HEK293 (cell line): ENCODE results near the gene BUD23.

Experiments
- GLI2 ChIP-seq: fragments of 450-650 bp; formaldehyde crosslinking; IDR thresholded peaks from 2 replicates; pipeline ENCODE4; 2017; ENCODE audit warnings: missing biosample characterization, missing genetic modification characterization, low read depth, borderline replicate concordance
- GLIS2 ChIP-seq: fragments of 450-650 bp; formaldehyde crosslinking; IDR thresholded peaks from 2 replicates; pipeline ENCODE4 v1.5.1; 2016; ENCODE audit warnings: missing biosample characterization, missing genetic modification characterization
- KLF16 ChIP-seq: fragments of 450-650 bp; formaldehyde crosslinking; IDR thresholded peaks from 2 replicates; pipeline ENCODE4 v1.5.1; 2017; ENCODE audit warnings: missing biosample characterization, missing genetic modification characterization
- KLF9 ChIP-seq: fragments of 450-650 bp; formaldehyde crosslinking; IDR thresholded peaks from 2 replicates; pipeline ENCODE4 v1.5.1; 2016; ENCODE audit warnings: missing biosample characterization, missing genetic modification characterization, low read depth
- MEIS1 ChIP-seq: sonication (generic); formaldehyde crosslinking; IDR thresholded peaks from 2 replicates; pipeline ENCODE4 v1.8.1; 2022; ENCODE audit warnings: missing genetic modification reagents, mild to moderate bottlenecking, borderline replicate concordance
- PATZ1 ChIP-seq: fragments of 450-650 bp; formaldehyde crosslinking; IDR thresholded peaks from 2 replicates; pipeline ENCODE4 v1.5.1; 2016; ENCODE audit warnings: missing biosample characterization, missing genetic modification characterization
- SP7 ChIP-seq: fragments of 450-650 bp; formaldehyde crosslinking; IDR thresholded peaks from 2 replicates; pipeline ENCODE4 v1.5.1; 2016; ENCODE audit warnings: missing biosample characterization, missing genetic modification characterization
- ZBTB21 ChIP-seq: fragments of 450-650 bp; formaldehyde crosslinking; IDR thresholded peaks from 2 replicates; pipeline ENCODE4 v1.5.1; 2017; ENCODE audit warnings: missing biosample characterization, missing genetic modification characterization
- ZNF157 ChIP-seq: fragments of 450-650 bp; formaldehyde crosslinking; IDR thresholded peaks from 2 replicates; pipeline ENCODE4 v1.5.1; 2016; ENCODE audit warnings: missing biosample characterization, missing genetic modification characterization
- ZNF214 ChIP-seq: fragments of 450-650 bp; formaldehyde crosslinking; IDR thresholded peaks from 2 replicates; pipeline ENCODE4 v1.5.1; 2017; ENCODE audit warnings: missing biosample characterization, mild to moderate bottlenecking, missing genetic modification characterization, borderline replicate concordance
- ZNF221 ChIP-seq: fragments of 450-650 bp; formaldehyde crosslinking; IDR thresholded peaks from 2 replicates; pipeline ENCODE4 v1.5.1; 2017; ENCODE audit warnings: missing biosample characterization, missing genetic modification characterization, borderline replicate concordance
- ZNF274 ChIP-seq, 2 experiments: fragments of 200-500 bp in 1 of 2; fragments of 450-650 bp in 1 of 2; sonication (Bioruptor generic) in 1 of 2; formaldehyde crosslinking in 1 of 2; IDR thresholded peaks; 2 replicates each; pipeline versions ENCODE4 v1.5.1 to v1.6.1; 2014 to 2016; ENCODE audit warnings: borderline replicate concordance in 1 of 2, inconsistent platforms in 1 of 2, low read length in 1 of 2, missing biosample characterization in 1 of 2, missing genetic modification characterization in 1 of 2
- ZNF335 ChIP-seq: fragments of 450-650 bp; formaldehyde crosslinking; conservative IDR thresholded peaks from 2 replicates; pipeline ENCODE4 v1.5.1; 2016; ENCODE audit warnings: missing biosample characterization, missing genetic modification characterization
- ZNF391 ChIP-seq: fragments of 450-650 bp; formaldehyde crosslinking; IDR thresholded peaks from 2 replicates; pipeline ENCODE4 v1.5.1; 2016; ENCODE audit warnings: low read depth, missing biosample characterization, missing genetic modification characterization, borderline replicate concordance
- ZNF473 ChIP-seq: fragments of 450-650 bp; formaldehyde crosslinking; IDR thresholded peaks from 2 replicates; pipeline ENCODE4 v1.5.1; 2017; ENCODE audit warnings: missing biosample characterization, missing genetic modification characterization
- ZNF629 ChIP-seq: fragments of 450-650 bp; formaldehyde crosslinking; IDR thresholded peaks from 2 replicates; pipeline ENCODE4 v1.5.1; 2017; ENCODE audit warnings: missing biosample characterization, missing genetic modification characterization
- ZNF692 ChIP-seq: fragments of 450-650 bp; formaldehyde crosslinking; IDR thresholded peaks from 2 replicates; pipeline ENCODE4 v1.5.1; 2016; ENCODE audit warnings: missing biosample characterization, missing genetic modification characterization
- ZNF837 ChIP-seq: fragments of 450-650 bp; formaldehyde crosslinking; IDR thresholded peaks from 2 replicates; pipeline ENCODE4 v1.5.1; 2016; ENCODE audit warnings: missing biosample characterization, missing genetic modification characterization
- TF ChIP-seq, protein P1 (sequence below): fragments of 450-650 bp; formaldehyde crosslinking; IDR thresholded peaks from 2 replicates; pipeline ENCODE4 v1.5.1; 2016; ENCODE audit warnings: missing biosample characterization, missing genetic modification characterization
- TF ChIP-seq, protein P2 (sequence below): fragments of 450-650 bp; IDR thresholded peaks from 2 replicates; pipeline ENCODE4 v1.5.1; 2018; ENCODE audit warnings: missing biosample characterization, mild to moderate bottlenecking, missing genetic modification characterization
- TF ChIP-seq, protein P3 (sequence below): fragments of 450-650 bp; formaldehyde crosslinking; IDR thresholded peaks from 2 replicates; pipeline ENCODE4 v1.5.1; 2016; ENCODE audit warnings: missing biosample characterization, missing genetic modification characterization
- TF ChIP-seq, protein P4 (sequence below): fragments of 450-650 bp; formaldehyde crosslinking; conservative IDR thresholded peaks from 2 replicates; pipeline ENCODE4 v1.5.1; 2016; ENCODE audit warnings: low read depth, missing biosample characterization, missing genetic modification characterization
- TF ChIP-seq, protein P5 (sequence below): fragments of 450-650 bp; formaldehyde crosslinking; IDR thresholded peaks from 2 replicates; pipeline ENCODE4 v1.5.1; 2017; ENCODE audit warnings: missing biosample characterization, missing genetic modification characterization

BUD23 gene

DNA sequence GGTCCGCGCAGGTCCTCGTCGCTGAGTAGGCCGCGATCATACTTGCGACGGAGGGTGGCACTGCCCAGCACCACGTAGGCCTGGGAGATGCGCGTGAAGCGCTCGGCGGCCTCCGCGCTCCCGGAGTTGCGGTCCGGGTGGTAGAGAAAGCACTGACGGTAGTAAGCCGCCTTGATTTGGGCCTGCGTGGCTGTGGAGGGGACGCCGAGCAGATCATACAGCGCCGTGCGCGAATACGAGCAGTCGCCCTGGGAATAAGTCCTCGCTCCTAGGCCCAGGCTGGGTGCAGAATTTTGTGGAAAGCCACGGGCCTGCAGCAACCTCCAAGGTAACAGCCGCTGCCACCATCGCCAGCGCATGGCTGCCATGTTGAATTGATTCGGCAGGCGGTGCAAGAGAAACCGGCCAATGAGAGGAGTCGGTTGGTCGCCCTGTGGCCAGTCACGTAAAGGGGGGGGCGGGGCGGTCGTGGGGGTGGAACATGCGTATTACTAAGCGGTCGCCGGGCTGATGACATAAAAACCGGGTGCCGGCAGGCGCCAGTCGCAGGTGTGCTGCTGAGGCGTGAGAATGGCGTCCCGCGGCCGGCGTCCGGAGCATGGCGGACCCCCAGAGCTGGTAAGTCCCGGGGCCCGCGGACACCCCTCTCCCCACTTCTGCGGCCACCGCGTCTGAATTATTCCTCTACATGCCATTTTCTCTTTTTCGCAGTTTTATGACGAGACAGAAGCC lies at the start of gene BUD23, which contains the start of gene DNAJC30 (continued):
- TF ChIP-seq, protein P1, sequence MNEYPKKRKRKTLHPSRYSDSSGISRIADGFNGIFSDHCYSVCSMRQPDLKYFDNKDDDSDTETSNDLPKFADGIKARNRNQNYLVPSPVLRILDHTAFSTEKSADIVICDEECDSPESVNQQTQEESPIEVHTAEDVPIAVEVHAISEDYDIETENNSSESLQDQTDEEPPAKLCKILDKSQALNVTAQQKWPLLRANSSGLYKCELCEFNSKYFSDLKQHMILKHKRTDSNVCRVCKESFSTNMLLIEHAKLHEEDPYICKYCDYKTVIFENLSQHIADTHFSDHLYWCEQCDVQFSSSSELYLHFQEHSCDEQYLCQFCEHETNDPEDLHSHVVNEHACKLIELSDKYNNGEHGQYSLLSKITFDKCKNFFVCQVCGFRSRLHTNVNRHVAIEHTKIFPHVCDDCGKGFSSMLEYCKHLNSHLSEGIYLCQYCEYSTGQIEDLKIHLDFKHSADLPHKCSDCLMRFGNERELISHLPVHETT: no peak; the same call in 1 of the 2 replicates
- TF ChIP-seq GLIS2 (peak; percentile 23; the same call in 1 of the 2 replicates), ZNF274 (IDR thresholded peaks at IDR 0.05; ENCODE audit: low read length) (no peak), ZNF274 (tag by site-specific recombination; IDR thresholded peaks at IDR 0.05; ENCODE audit: borderline replicate concordance) (no peak), GLI2 (tag by site-specific recombination) (no peak), ZNF221 (tag by site-specific recombination) (no peak), KLF16 (tag by site-specific recombination) (peak; percentile 66), ZNF157 (tag by site-specific recombination) (no peak), ZNF692 (0 out of 2 replicates have a peak, but pooled peaks have one; percentile 16), SP7 (tag by site-specific recombination) (0 out of 2 replicates have a peak, but pooled peaks have one; percentile 28), ZNF214 (tag by site-specific recombination) (no peak), KLF9 (tag by site-specific recombination) (0 out of 2 replicates have a peak, but pooled peaks have one; percentile 46), PATZ1 (0 out of 2 replicates have a peak, but pooled peaks have one; percentile 9), ZNF335 (tag by site-specific recombination) (peak; percentile 90), ZNF629 (tag by site-specific recombination) (peak; percentile 56), ZNF473 (no peak), ZBTB21 (tag by site-specific recombination) (peak; percentile 28; the same call in 1 of the 2 replicates), ZNF837 (tag by site-specific recombination) (no peak), MEIS1 (no peak), ZNF391 (tag by site-specific recombination) (no peak; the same call in 1 of the 2 replicates)
- TF ChIP-seq, protein P2, sequence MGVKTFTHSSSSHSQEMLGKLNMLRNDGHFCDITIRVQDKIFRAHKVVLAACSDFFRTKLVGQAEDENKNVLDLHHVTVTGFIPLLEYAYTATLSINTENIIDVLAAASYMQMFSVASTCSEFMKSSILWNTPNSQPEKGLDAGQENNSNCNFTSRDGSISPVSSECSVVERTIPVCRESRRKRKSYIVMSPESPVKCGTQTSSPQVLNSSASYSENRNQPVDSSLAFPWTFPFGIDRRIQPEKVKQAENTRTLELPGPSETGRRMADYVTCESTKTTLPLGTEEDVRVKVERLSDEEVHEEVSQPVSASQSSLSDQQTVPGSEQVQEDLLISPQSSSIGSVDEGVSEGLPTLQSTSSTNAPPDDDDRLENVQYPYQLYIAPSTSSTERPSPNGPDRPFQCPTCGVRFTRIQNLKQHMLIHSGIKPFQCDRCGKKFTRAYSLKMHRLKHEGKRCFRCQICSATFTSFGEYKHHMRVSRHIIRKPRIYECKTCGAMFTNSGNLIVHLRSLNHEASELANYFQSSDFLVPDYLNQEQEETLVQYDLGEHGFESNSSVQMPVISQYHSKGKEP (tag by site-specific recombination): no peak
- TF ChIP-seq, protein P3, sequence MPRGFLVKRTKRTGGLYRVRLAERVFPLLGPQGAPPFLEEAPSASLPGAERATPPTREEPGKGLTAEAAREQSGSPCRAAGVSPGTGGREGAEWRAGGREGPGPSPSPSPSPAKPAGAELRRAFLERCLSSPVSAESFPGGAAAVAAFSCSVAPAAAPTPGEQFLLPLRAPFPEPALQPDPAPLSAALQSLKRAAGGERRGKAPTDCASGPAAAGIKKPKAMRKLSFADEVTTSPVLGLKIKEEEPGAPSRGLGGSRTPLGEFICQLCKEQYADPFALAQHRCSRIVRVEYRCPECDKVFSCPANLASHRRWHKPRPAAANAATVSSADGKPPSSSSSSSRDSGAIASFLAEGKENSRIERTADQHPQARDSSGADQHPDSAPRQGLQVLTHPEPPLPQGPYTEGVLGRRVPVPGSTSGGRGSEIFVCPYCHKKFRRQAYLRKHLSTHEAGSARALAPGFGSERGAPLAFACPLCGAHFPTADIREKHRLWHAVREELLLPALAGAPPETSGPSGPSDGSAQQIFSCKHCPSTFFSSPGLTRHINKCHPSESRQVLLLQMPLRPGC (tag by site-specific recombination): no peak
- TF ChIP-seq, protein P4, sequence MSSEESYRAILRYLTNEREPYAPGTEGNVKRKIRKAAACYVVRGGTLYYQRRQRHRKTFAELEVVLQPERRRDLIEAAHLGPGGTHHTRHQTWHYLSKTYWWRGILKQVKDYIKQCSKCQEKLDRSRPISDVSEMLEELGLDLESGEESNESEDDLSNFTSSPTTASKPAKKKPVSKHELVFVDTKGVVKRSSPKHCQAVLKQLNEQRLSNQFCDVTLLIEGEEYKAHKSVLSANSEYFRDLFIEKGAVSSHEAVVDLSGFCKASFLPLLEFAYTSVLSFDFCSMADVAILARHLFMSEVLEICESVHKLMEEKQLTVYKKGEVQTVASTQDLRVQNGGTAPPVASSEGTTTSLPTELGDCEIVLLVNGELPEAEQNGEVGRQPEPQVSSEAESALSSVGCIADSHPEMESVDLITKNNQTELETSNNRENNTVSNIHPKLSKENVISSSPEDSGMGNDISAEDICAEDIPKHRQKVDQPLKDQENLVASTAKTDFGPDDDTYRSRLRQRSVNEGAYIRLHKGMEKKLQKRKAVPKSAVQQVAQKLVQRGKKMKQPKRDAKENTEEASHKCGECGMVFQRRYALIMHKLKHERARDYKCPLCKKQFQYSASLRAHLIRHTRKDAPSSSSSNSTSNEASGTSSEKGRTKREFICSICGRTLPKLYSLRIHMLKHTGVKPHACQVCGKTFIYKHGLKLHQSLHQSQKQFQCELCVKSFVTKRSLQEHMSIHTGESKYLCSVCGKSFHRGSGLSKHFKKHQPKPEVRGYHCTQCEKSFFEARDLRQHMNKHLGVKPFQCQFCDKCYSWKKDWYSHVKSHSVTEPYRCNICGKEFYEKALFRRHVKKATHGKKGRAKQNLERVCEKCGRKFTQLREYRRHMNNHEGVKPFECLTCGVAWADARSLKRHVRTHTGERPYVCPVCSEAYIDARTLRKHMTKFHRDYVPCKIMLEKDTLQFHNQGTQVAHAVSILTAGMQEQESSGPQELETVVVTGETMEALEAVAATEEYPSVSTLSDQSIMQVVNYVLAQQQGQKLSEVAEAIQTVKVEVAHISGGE: peak; percentile 53
- TF ChIP-seq, protein P5, sequence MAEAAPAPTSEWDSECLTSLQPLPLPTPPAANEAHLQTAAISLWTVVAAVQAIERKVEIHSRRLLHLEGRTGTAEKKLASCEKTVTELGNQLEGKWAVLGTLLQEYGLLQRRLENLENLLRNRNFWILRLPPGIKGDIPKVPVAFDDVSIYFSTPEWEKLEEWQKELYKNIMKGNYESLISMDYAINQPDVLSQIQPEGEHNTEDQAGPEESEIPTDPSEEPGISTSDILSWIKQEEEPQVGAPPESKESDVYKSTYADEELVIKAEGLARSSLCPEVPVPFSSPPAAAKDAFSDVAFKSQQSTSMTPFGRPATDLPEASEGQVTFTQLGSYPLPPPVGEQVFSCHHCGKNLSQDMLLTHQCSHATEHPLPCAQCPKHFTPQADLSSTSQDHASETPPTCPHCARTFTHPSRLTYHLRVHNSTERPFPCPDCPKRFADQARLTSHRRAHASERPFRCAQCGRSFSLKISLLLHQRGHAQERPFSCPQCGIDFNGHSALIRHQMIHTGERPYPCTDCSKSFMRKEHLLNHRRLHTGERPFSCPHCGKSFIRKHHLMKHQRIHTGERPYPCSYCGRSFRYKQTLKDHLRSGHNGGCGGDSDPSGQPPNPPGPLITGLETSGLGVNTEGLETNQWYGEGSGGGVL (tag by site-specific recombination): no peak
